Renal cortex interstitium (tissue), 11 donors: ENCODE results near the gene HIRA. TPM values are rescaled to one million over a fixed set of nuclear protein-coding genes. Genes with fewer than 3 reads are reported as not detected.

Experiments
- DNase-seq, 11 donors: peaks; one replicate each; pipeline ENCODE4 v3.0.0-alpha.2; 2013; ENCODE audit warnings: low read depth in 9 of 11, low spot score in 4 of 11; ENCODE audit errors: extremely low read depth in 1 of 11
- polyA plus RNA-seq, 3 donors: library from polyadenylated mRNA; unstranded; fragments of 120-200 nt; gene quantifications; one replicate each; pipeline ENCODE4 v1.2.1, GENCODE V29; 2013; ENCODE audit not compliant: insufficient read length in 3 of 3

Gene HIRA
- polyA plus RNA-seq, 3 donors, result 29.9 to 37.5 (median 33.3) TPM

DNA sequence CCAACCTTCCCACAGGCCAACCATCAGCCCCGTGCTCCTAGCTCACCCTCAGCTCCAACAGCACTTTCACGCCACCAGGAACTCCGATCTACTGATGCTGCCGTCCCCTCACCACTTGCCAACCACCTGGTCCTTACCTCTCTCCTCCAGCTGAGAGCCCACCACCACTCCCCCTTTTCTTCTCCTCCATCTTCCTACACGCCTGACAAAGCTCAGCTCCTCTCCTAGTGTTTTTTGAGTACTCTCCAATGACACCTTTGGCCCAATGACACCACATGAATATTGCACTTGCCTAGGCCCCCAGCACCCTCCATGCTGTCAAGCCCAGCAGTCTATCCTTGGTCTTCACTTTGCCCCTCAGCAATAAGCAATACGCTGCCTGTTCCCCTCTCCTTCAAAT, 30.7 kb downstream of the HIRA start:
- no peak for DNase-seq

DNA sequence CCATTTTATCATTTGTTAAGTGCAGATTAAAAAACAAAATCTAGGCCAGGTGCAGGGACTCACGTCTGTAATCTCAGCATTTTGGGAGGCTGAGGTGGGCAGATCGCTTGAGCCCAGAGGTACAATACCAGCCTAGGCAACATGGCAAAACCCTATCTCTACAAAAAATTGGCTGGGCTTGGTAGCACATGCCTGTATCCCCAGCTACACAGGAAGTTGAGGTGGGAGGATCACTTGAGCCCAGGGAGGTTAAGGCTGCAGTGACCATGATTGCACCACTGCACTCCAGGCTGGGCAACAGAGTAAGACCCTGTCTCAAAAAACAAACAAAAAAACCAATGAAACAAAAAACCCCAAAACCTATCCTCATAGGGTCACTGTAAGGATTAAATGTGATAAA, 32.9 kb downstream of the HIRA start:
- no peak for DNase-seq

DNA sequence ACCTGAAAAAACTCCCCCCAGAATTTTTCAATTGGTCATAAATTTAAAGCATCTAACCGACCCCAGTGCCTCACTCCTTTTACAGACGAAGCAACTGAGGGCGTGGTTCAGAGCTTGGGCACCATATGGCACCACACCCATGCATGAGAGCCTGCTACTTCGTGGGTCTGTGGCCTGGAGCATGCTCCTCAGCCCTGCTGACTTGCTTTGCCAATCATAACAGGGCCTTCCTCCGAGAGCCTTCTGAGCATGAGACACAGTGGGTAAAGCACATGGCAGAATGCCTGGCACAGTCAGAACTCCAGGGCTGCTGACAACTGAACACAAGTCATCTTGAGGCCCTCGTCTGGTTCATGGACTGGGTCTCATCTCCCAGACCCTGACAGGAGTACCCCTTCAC, 33.3 kb downstream of the HIRA start:
- DNase-seq, result no peak

DNA sequence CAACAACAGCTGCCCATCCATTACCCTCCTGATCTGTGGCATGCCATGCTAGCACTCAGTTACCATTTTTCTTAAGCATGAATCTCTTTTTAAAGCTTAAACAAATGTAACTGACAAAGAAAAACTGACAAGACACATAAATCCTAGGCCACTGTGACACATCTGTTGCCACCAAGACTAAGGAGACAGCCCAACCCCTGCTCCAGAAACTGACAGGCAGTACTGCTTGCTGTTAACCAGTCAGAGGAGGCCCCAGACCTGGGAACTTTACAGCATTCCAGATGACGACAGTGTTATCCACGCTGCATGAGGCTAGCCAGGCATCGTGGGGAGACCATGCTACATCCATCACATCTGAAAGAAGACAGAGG, 33.8 kb downstream of the HIRA start:
- DNase-seq, result no peak

DNA sequence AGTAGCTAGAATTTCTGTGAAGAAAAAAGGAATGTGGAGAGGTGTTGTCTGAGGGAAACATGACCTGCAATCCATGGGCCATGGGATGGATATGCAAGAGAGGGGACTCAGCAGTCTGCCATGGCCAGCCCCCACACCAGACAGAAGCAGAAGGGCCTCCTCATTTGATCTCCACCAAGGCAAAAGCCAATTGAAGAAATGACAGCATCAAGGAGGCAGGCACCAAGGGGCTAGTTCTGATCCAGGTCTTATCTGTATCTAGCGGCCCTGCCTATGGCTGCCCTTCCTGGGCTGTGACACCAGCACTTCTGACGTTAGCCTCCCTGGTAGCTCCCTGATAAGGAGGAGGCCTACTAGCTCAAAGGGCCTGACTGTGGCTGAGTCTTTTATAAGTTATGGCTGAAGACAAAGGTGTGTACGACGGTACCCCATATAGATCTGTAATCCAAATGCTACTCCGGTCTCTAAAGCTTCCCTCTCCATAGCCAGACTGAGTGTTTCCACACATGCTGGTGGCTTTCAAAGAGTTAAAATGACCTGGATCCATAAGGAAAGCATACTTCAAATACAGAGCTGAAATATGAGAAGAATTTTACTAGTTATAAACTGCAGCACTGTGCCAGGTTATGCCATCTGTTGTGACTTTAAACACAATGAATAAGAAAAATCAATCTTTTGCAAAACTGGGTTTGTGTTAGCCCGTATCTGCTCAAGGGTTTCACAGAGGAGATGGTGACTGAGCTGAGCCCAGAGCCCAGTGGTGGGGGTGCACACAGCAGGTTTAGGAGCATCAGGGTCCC, 34.4 kb downstream of the HIRA start:
- DNase-seq, result no peak

DNA sequence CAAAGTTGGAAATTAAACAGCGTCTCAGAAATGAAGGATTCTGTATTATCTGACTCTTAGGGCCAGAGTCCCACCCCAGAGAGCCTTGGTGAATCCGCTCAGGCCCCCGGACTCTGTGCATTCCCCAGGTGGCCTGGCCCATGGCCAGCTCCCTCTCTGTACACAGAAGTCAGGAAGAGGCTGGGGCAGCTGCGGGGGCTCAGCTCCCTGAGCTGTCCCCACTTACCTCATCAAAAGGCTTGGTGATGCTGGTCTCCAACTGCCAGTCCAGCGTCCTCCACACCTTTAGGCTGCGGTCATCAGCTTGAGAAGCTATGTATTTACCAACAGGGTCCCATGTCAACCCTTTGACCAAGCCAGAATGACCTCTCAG, 35.0 kb downstream of the HIRA start:
- no peak for DNase-seq

DNA sequence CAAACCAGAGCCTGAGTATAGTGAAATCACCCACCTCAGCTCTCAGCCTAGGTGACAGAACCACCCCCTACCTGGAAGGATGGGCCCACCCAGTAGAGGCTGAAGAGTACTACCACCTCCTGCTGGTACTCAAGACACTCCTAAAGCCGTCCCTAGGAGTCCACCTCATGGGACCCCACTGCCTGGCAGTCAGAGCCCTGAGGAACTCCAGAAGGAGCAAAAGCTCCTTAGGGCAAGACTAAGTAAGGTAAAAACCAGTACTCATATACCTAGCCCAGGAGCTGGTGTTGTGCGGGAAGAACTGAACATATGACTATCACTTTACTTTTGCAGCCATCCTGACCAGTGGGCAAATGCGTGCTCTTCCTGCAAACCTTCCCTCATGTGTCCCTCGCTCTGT, 36.3 kb downstream of the HIRA start:
- DNase-seq, result no peak

DNA sequence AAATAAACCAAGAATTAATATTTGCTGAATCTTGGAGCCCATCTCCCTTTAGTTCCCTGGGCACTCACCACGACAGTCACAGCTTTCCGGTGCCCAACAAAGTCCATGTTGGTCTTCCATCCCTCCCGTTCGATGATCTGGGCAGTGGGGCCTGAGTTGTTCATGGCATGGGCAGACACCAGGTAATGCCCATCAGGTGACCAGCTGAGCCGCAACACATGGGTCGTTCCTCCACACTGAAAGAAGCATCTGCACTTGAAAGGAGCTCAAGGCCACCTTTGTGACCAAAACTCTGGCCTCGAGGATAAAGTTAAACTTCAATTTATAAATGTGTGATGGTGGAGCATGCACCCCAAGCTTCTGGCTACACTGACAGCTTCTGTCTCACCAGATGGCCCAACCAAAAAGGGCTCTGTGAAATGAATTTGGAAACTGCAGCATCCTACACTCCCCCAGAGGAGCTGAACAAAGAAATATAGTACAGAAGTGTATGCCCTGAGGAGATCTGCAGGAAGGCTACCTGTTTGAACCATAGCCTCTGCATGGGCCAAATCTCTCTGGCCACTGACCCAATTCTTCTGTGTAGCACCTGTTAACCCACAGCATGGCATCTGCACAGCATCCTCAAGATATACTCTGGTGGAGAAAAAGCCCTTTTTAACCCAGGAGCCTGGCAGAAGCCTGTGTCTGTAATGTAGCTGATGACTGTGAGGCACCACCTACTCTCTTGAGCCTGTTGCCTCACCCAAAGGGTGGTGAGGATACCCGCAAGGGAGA, 37.1 kb downstream of the HIRA start:
- DNase-seq, result no peak

DNA sequence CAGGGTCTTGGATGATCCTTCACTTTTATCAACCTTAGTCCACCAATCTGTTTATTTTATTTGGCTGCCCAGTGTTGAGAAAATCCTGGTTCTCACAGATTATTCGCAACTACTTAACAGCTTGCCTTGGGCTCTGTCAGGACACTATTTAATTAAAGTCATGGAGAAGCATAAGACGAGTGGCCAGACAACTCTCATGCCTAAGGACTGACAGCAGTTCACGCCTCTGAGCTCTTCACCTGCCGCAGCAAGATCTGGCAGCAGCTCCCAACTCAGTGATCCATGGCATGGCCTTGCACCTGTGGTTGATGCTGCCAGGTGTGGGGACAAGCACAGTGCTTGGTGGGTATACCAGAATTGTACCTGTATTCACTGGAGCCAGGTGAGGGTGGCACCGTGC, 37.8 kb downstream of the HIRA start:
- no peak for DNase-seq

DNA sequence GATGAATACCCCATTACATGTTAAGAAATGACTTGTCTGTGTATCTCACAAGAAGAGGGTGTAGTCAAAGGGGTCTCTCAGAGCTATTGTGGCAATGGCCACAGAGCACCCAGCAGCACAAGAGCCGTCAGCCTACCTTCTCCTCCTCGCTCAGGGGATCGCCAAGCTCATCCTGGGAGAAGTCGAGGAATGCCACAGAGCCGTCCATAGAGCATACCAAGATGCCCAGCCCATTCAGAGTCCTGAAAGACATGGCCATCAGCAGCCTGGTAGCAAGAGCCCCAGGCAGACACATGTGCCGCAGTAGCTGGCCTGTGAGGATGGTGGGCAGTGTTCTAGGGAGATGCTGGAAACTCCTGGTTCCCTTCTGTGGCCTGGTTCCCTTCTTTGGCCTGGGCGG, 44.0 kb downstream of the HIRA start:
- no peak for DNase-seq

DNA sequence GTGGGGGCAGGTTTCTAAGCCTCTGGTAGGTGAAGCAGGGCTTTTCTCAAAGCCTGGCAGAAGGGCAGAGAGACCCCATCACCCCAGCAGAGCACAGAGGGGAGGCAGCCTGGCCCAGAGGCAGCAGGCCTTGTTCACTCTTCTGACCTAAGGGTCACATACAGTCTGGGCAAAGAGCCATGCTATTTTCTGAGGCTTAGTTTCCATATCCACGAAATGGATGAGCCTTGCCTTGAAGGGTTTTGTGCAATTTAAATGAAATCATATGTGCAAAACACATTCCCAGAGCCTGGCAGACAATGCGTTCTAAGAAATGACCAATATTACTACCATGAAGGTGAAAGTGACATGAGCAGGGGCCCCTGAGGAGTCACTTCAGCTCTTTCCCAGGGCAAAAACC, 44.5 kb downstream of the HIRA start:
- no peak for DNase-seq

DNA sequence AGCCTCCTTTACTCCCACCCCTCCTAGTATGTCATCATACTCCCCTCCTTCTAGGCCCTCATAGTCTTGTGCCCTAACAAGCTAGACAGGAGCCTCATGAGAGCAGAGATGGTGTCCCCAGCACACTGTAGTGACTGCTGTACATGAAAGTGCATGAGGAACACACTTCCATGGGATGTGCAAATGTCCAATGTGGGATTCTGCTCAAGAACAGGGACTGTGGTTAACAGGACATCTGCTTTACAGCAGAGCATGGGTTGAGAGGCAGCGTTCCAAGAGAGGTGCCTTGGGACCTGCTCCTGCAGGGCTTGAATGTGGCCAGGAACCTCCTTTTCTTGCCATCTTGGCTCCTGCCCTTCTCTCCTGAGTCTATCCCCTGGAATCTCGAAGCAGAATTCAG, 45.3 kb downstream of the HIRA start:
- no peak for DNase-seq

DNA sequence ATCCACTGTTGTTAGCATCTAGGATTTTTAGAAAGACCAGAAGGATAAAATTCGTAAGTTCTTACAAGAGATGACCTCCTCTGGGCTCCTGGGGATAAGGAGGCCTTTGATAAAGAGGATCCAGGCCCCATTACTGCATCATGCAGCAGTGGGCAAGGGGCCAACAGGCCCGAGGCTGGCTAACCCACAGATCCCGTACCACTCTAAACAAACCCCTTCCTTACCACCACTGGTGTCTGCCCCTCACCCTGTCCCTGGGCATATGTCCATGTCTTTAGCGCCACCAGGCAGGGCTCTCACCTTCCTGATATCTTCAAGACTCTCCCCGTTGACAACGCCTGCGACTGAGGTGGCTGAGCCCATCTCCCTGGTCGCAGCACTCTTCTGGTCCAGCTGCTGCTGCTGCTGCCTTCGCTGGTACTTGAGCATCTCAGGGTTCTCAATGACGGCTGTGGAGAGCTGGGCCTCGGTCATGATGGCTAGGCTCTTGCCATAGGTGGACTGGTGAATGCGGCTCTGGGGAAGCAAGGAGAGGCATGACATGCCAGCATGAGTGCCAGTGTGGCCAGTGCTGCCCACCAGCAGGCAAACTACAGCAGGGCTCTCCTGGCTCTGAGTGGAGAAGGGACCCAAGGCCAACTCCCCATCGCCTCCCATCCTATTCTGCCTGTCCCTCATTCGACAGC, 46.2 kb downstream of the HIRA start:
- no peak for DNase-seq

DNA sequence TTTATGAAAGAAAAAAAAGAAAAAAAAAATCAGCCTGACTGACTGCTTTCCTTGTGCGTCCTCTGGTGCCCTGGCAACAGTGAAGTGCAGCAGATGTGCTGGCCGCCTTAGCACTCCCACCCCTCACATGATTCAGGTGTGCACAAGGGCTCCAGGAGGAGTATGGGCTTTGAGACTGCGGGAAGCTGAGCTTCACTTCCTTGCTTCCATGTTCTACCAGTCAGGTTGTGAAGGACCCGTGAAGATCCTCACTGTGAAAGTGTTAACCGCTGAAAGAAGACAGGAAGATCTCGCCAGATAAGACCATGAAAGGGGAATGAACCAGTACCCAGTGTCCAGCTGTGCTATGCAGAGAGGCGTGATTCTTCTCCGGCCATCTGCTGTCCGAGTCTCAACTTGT, 48.2 kb downstream of the HIRA start:
- DNase-seq, result no peak

DNA sequence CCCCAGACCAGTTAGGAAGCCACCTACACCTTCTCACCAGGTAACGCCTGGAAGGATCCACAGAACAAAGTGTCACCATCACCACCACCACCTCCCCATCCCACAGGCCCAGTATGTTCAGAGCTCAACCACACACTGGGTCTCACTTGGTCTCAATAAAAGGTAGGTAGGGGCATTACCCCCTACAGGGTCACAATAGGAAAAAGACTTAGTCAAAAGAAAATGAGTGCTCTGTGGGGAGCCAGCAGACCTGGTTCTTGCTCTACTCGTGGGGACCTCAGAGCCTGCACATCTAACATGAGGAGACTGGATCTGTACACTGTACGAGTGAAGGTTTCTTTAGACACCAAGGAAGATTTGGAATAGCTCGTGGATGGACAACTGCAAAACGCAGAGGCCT, 49.3 kb downstream of the HIRA start:
- no peak for DNase-seq

DNA sequence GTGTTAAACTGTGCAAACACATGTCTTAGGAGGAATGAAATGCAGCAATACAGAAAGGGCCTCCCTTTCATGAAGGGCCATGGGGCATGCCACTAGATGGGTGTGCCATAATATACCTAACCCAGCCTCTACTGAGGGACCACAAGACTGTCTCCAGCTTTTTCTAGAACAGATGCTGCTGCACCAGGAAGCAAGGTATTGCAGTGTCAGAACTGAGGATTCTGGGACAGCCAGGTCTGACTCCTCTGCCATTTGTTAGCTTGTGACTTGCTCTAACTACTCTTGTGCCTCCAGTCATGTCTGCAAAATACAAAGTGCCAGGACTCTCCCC, 53.2 kb downstream of the HIRA start:
- no peak for DNase-seq

DNA sequence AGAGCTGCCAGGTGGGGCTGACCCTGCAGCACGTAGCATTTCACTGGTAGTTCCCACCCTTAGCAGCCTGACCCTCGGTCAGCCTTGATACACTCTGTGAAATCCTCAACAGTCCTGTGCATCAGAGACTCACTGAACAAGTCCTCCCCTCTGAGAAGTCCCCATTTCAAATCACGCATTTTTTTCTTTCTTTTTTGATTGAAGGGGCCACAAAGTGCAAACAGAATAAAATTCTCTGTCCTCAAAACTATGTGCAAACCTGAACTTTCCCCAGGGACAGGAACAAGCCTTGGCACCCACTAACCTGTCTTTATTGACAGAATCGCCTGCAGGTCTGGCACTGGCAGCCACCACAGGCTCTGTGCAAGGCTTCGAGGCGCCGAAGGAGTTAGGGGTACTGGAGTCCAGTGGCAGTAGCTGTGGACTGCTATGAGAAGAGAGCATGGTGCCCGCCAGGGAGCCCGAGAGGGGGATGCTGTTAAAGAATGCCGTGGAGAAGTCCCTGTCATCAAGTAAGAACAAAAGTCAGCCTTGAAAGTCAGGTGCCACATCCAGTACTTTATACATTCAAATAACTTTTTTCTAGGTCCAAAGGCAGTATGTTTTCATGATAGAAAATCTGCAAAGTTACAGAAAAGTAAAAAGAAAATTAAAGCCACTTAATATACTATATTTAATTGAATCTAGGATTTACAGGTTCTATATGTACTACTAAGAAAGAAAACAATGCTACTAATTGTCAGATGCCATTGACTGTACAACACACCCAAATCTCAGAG, 53.8 kb downstream of the HIRA start:
- DNase-seq, result no peak

DNA sequence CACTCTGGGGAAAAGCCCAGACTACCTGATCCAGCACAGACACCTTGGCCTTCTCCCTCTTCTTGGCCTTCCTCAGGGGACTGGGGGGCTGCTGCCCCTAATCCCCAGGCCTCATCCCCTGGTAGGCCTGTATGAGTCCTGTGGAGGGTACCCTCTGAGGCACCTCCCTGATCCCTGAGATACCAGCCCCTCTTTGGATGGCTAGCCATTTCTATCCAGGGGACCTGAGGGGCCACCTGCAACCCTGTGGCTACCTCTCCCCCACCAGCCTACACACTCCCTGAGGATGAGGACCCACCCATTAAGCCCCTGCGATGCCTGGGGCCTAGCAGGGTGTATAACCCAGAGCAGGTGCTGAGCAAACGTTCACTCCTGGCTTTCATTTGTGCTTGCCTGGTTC, 54.6 kb downstream of the HIRA start:
- DNase-seq, result no peak

DNA sequence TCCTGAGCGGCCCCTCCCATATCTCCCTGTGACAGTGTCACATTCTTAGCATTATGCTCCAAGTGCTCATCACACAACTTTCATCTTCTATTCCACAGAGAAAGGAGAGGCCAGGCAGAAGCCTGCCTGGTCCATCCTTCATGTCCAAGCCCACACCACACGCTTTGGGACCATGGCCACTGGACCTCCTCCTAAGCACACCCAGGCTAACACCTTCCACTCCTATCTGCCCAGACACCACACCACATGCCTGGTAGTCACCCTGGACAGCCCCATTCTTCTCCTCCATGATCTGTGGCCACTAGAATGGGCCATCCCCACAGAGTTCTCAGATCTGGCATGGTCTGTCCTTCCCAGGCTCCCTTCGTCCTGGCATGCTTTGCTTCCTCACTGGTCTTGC, 55.3 kb downstream of the HIRA start:
- DNase-seq, result no peak

DNA sequence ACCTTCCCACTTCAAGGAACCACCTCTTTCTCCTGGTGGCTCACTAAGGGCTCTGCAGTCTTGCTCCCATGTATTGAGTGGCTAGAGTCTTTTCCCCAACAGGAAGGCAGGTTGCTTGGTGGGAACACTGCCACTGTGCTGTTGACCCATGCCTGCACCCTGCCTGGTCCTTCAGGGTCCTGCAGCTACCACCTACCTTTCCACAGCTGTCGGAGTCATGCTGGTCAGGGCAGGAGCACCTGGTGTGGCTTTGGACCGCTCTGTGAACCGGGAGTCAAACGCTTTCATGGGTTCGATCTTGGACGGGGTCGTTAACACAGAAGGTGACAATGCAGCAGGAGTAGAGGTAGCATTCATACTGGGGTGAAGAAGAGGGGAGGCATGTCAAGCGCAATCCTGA, 56.1 kb downstream of the HIRA start:
- no peak for DNase-seq
